HG02642 (cell line): ENCODE data around the gene NUP160.

Experiments used
- ATAC-seq: cut with Tn5 transposase; IDR thresholded peaks from one replicate; pipeline ENCODE4 v1.9.1; 2021; ENCODE audit warnings: mild to moderate bottlenecking; ENCODE audit not compliant: unreplicated experiment, poor library complexity

Gene NUP160

GRCh38 chr11:47731475-47731874, 116.7 kb downstream of the NUP160 start:
- ATAC-seq: no peak
